Measurements from ENCODE around the gene RHOT1.

RHOT1 gene

DNA sequence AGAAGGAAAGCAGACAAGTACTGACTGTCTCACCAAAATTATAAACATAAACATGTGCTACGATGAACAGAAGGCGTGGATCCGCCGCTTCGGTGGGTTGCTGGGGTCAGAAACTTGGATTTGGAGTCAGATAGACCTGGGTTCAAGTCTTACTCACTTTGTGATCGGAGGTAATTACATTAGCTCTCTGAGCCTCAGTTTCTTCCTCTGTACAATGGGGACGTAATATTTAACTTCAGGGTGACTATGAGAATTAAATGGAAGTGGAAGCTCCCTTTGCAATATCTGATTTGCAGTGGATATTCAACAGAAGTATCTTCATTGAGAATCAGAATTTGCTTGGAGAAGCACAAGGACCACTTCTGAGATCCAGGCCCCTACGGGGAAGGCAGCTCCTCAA lies 129.5 kb downstream of the RHOT1 start:
- DNase-seq, result no peak

DNA sequence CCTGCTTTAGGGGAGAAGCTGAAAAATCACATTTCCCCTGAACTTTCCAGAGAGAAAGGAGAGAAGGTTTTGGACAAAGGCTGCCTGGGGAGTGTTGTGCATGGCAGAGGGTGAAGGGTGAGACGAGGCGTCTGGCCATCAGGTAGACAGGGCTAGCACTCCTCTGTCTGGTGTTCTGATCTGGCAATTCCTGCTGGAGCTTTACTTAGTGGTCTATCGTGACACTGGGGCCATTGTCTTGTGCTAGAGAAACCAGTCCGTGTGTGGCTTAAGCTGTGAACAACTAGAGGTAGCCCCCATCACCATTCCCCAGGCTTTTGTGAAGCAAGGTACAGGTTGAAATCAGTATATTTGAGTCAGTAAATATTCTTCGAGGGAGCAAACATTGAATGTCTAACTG lies 131.8 kb downstream of the RHOT1 start:
- DNase-seq, result no peak

DNA sequence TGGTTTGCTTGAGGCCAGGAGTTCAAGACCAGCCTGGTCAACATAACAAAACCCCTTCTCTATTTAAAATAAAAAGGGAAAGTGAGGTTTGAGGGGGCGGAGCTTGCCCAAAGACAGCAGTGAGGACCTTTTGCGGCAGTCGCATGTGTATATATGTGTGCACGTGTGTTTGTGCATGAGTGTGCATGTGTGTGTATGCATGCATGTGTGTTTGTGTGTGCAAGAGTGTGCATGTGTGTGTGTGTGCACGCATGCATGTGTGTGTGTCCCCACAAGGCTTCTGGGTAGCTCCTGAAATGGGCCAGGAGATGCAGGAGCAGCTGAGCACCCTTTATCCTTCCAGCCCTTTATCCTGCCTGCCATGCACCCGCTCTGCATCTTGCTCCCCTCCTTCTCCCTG lies 132.3 kb downstream of the RHOT1 start:
- no peak for DNase-seq

All from C1 segment of cervical spinal cord (tissue), 14 donors.